ENCODE measurements around the gene PRTG. TPM values are rescaled to one million over a fixed set of nuclear protein-coding genes. Genes with fewer than 3 reads are reported as not detected.

The PRTG gene
- total RNA-seq, 2 experiments from 2014 or later, result 0.15 TPM; not detected in 1

- no TSS peak for BruUV-seq (replicated peaks)
- CTCF ChIA-PET (ENCODE audit: unreplicated experiment), result no interaction called here
- no peaks in the 10 kb centered on the region for H3K9me3 ChIP-seq (ENCODE audit: low read length)
- H3K79me2 ChIP-seq (ENCODE audit: insufficient read depth, low read depth, low read length), result no peaks in the 10 kb centered on the region
- H3K9me2 ChIP-seq (ENCODE audit: insufficient read depth, low read length), result no peaks in the 10 kb centered on the region
- H3K36me3 ChIP-seq (ENCODE audit: insufficient read depth, low read length), result no peaks in the 10 kb centered on the region
- no peaks in the 10 kb centered on the region for H4K20me1 ChIP-seq (ENCODE audit: insufficient read depth, low read length)
- POLR2A ChIA-PET, result interaction anchor here (0.6 kb wide), 1 partner anchor 415 kb away, joined by 3 read pairs; no protein-coding TSS in a partner anchor
- H2AFZ ChIP-seq (ENCODE audit: low read length), result no peak overlapping the region
- peaks cover 8% of the 10 kb centered on the region for H3K4me1 ChIP-seq (ENCODE audit: insufficient read depth, low read length, poor library complexity, severe bottlenecking)
- no peak overlapping the region for H3K27ac ChIP-seq (ENCODE audit: low read depth, low read length, poor library complexity, severe bottlenecking)
- DNase-seq (ENCODE audit: low spot score), result no peak
- intact Hi-C loops (cut with micrococcal nuclease; ENCODE audit: unreplicated experiment), result no loop called here
- TF ChIP-seq EZH2phosphoT487 (IDR thresholded peaks at IDR 0.05; ENCODE audit: borderline replicate concordance, low read depth, low read length) (no peak), CTCF (conservative IDR thresholded peaks at IDR 0.05; ENCODE audit: low read length) (no peak)
- H3K4me2 ChIP-seq (ENCODE audit: low read length), result no peak overlapping the region
- no peak overlapping the region for H3K4me3 ChIP-seq (ENCODE audit: low read depth, low read length, poor library complexity, severe bottlenecking)
These were observed 55.2 kb downstream of the PRTG start for GRCh38 chr15:55687792-55688191.

GRCh38 chr15:55685286-55685685, 57.7 kb downstream of the PRTG start:
- Histone ChIP-seq H2AFZ (ENCODE audit: low read length) (no peak overlapping the region), H3K9me3 (ENCODE audit: low read length) (no peaks in the 10 kb centered on the region), H3K36me3 (ENCODE audit: insufficient read depth, low read length) (no peaks in the 10 kb centered on the region), H3K27ac (ENCODE audit: low read depth, low read length, poor library complexity, severe bottlenecking) (no peak overlapping the region), H3K4me3 (ENCODE audit: low read depth, low read length, poor library complexity, severe bottlenecking) (no peak overlapping the region), H3K9me2 (ENCODE audit: insufficient read depth, low read length) (no peaks in the 10 kb centered on the region), H3K79me2 (ENCODE audit: insufficient read depth, low read depth, low read length) (no peaks in the 10 kb centered on the region), H3K4me2 (ENCODE audit: low read length) (peak overlapping the region; percentile 15; the same call in 1 of the 2 replicates), H3K4me1 (ENCODE audit: insufficient read depth, low read length, poor library complexity, severe bottlenecking) (peaks cover 8% of the 10 kb centered on the region), H4K20me1 (ENCODE audit: insufficient read depth, low read length) (no peaks in the 10 kb centered on the region)
- no TSS peak for BruUV-seq (replicated peaks)
- POLR2A ChIA-PET, result no interaction called here
- CTCF ChIA-PET (ENCODE audit: unreplicated experiment), result no interaction called here
- DNase-seq (ENCODE audit: low spot score), result peak; percentile 1
- intact Hi-C loops (cut with micrococcal nuclease; ENCODE audit: unreplicated experiment), result no loop called here
- no peak for TF ChIP-seq CTCF (conservative IDR thresholded peaks at IDR 0.05; ENCODE audit: low read length)
- no peak for TF ChIP-seq EZH2phosphoT487 (IDR thresholded peaks at IDR 0.05; ENCODE audit: borderline replicate concordance, low read depth, low read length)

GRCh38 chr15:55683376-55683775, 59.6 kb downstream of the PRTG start:
- CTCF ChIA-PET (ENCODE audit: unreplicated experiment), result no interaction called here
- H2AFZ ChIP-seq (ENCODE audit: low read length), result no peak overlapping the region
- H3K9me2 ChIP-seq (ENCODE audit: insufficient read depth, low read length), result no peaks in the 10 kb centered on the region
- H4K20me1 ChIP-seq (ENCODE audit: insufficient read depth, low read length), result no peaks in the 10 kb centered on the region
- POLR2A ChIA-PET, result no interaction called here
- DNase-seq (ENCODE audit: low spot score), result no peak
- H3K36me3 ChIP-seq (ENCODE audit: insufficient read depth, low read length), result no peaks in the 10 kb centered on the region
- H3K9me3 ChIP-seq (ENCODE audit: low read length), result no peaks in the 10 kb centered on the region
- intact Hi-C loops (cut with micrococcal nuclease; ENCODE audit: unreplicated experiment), result no loop called here
- no peak overlapping the region for H3K27ac ChIP-seq (ENCODE audit: low read depth, low read length, poor library complexity, severe bottlenecking)
- no TSS peak for BruUV-seq (replicated peaks)
- H3K4me1 ChIP-seq (ENCODE audit: insufficient read depth, low read length, poor library complexity, severe bottlenecking), result peaks cover 8% of the 10 kb centered on the region
- H3K79me2 ChIP-seq (ENCODE audit: insufficient read depth, low read depth, low read length), result no peaks in the 10 kb centered on the region
- no peak for TF ChIP-seq CTCF (conservative IDR thresholded peaks at IDR 0.05; ENCODE audit: low read length)
- TF ChIP-seq EZH2phosphoT487 (IDR thresholded peaks at IDR 0.05; ENCODE audit: borderline replicate concordance, low read depth, low read length), result no peak
- H3K4me3 ChIP-seq (ENCODE audit: low read depth, low read length, poor library complexity, severe bottlenecking), result no peak overlapping the region
- no peak overlapping the region for H3K4me2 ChIP-seq (ENCODE audit: low read length)

All from OCI-LY7 (cell line).